ENCODE results near the gene CEP85L. TPM values are rescaled to one million over a fixed set of nuclear protein-coding genes. Genes with fewer than 3 reads are reported as not detected.

CEP85L gene
- total RNA-seq, 2 experiments from 2014 or later, result 9.6 to 12.0 TPM

DNA sequence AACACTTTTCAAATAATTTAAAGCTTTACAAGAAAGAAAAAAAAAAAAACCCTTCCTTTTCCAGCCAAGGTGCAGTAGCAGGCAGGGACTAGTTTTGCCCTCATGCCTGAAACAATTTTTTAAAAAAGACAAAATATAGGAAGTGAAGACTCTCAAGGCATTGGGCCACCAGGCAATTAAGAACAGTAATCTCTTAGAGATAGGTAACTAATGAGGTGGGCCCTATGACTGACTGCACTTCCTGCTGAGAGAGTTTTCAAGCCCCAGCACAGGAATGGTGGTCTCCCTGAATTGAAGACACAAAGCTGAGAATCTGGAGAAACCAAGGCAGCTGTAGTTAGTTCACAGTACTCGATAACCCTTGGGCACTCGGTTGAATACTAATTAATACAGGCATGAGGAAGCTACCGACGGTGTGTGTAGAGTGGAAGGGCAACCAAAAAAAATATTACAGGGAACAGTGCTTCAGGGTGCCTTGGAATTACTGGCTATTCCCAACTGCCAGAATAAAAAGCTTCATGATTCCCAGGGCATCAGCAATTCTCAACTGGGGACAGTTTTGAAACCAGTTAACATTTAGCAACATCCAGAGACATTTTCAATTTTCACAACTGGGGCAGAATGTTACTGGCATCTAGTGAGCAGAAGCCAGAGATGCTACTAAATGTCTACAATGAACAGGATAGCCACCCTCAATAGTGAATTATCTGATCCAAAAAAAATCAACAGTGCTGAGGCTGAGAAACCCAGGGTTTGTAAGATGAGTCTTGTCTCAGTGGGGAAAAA lies 139.3 kb downstream of the CEP85L start:
- Histone ChIP-seq H3K4me1 (ENCODE audit: insufficient read depth, low read length, poor library complexity, severe bottlenecking) (no peaks in the 10 kb centered on the region), H3K9me3 (ENCODE audit: low read length) (no peaks in the 10 kb centered on the region), H3K36me3 (ENCODE audit: insufficient read depth, low read length) (no peaks in the 10 kb centered on the region), H3K27ac (ENCODE audit: low read depth, low read length, poor library complexity, severe bottlenecking) (no peak overlapping the region), H3K4me2 (ENCODE audit: low read length) (no peak overlapping the region), H4K20me1 (ENCODE audit: insufficient read depth, low read length) (0 out of 2 replicates have a peak, but pooled peaks cover 3% of the 10 kb centered on the region), H3K79me2 (ENCODE audit: insufficient read depth, low read depth, low read length) (no peaks in the 10 kb centered on the region), H3K9me2 (ENCODE audit: insufficient read depth, low read length) (no peaks in the 10 kb centered on the region), H2AFZ (ENCODE audit: low read length) (no peak overlapping the region), H3K4me3 (ENCODE audit: low read depth, low read length, poor library complexity, severe bottlenecking) (no peak overlapping the region)
- BruUV-seq (replicated peaks), result no TSS peak
- TF ChIP-seq, protein P1, sequence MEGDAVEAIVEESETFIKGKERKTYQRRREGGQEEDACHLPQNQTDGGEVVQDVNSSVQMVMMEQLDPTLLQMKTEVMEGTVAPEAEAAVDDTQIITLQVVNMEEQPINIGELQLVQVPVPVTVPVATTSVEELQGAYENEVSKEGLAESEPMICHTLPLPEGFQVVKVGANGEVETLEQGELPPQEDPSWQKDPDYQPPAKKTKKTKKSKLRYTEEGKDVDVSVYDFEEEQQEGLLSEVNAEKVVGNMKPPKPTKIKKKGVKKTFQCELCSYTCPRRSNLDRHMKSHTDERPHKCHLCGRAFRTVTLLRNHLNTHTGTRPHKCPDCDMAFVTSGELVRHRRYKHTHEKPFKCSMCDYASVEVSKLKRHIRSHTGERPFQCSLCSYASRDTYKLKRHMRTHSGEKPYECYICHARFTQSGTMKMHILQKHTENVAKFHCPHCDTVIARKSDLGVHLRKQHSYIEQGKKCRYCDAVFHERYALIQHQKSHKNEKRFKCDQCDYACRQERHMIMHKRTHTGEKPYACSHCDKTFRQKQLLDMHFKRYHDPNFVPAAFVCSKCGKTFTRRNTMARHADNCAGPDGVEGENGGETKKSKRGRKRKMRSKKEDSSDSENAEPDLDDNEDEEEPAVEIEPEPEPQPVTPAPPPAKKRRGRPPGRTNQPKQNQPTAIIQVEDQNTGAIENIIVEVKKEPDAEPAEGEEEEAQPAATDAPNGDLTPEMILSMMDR (conservative IDR thresholded peaks at IDR 0.05; ENCODE audit: low read length), result no peak
- TF ChIP-seq EZH2phosphoT487 (IDR thresholded peaks at IDR 0.05; ENCODE audit: borderline replicate concordance, low read depth, low read length), result no peak
- intact Hi-C loops (cut with micrococcal nuclease; ENCODE audit: unreplicated experiment), result no loop called here
- DNase-seq (ENCODE audit: low spot score), result no peak
- CTCF ChIA-PET (ENCODE audit: unreplicated experiment), result no interaction called here
- POLR2A ChIA-PET, result interaction anchor here (0.6 to 1.0 kb wide), 8 partner anchors 21 to 254 kb away, joined by 3 to 7 read pairs (median 3); no protein-coding TSS in a partner anchor

DNA sequence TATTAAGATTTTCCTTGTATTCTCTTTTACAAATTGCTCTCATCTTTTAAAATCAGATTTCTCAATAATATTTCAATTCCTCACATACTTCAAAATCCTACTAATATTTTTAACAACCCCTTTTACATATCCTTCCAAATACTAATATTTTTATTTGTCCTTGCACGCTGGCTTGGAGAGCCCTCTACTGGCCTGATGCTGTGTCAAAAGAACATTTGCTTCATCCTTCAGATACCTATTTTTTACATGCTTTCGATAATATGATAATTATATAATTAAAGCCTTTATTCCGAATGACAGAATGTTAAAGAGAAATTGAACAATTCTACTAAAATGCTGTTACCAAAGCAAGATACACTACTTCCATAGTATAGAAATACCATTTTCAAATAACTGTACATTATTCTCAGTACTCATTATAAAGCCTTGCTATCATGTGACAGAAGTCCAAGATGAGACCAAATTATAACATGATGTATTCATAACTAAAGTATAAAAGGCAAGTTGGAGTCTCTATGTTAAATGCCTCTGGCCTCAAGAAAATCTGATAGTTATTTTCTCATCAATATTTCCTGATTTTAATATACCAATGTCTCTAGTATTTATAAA lies 142.3 kb downstream of the CEP85L start:
- intact Hi-C loops (cut with micrococcal nuclease; ENCODE audit: unreplicated experiment), result loop anchor here (5.0 kb wide), 1 partner anchor 222 kb away; no protein-coding TSS in a partner anchor
- no peaks in the 10 kb centered on the region for H3K4me1 ChIP-seq (ENCODE audit: insufficient read depth, low read length, poor library complexity, severe bottlenecking)
- DNase-seq (ENCODE audit: low spot score), result peak; percentile 11
- no peaks in the 10 kb centered on the region for H3K36me3 ChIP-seq (ENCODE audit: insufficient read depth, low read length)
- H3K79me2 ChIP-seq (ENCODE audit: insufficient read depth, low read depth, low read length), result no peaks in the 10 kb centered on the region
- no peak overlapping the region for H2AFZ ChIP-seq (ENCODE audit: low read length)
- no peak overlapping the region for H3K4me2 ChIP-seq (ENCODE audit: low read length)
- no peaks in the 10 kb centered on the region for H3K9me3 ChIP-seq (ENCODE audit: low read length)
- H3K27ac ChIP-seq (ENCODE audit: low read depth, low read length, poor library complexity, severe bottlenecking), result no peak overlapping the region
- no peak for TF ChIP-seq EZH2phosphoT487 (IDR thresholded peaks at IDR 0.05; ENCODE audit: borderline replicate concordance, low read depth, low read length)
- TF ChIP-seq, protein P1 (conservative IDR thresholded peaks at IDR 0.05; ENCODE audit: low read length), result peak; percentile 92
- BruUV-seq (replicated peaks), result no TSS peak
- no peak overlapping the region for H3K4me3 ChIP-seq (ENCODE audit: low read depth, low read length, poor library complexity, severe bottlenecking)
- ChIA-PET CTCF (ENCODE audit: unreplicated experiment) (no interaction called here), POLR2A (no interaction called here)
- no peaks in the 10 kb centered on the region for H3K9me2 ChIP-seq (ENCODE audit: insufficient read depth, low read length)
- H4K20me1 ChIP-seq (ENCODE audit: insufficient read depth, low read length), result 0 out of 2 replicates have a peak, but pooled peaks cover 6% of the 10 kb centered on the region

DNA sequence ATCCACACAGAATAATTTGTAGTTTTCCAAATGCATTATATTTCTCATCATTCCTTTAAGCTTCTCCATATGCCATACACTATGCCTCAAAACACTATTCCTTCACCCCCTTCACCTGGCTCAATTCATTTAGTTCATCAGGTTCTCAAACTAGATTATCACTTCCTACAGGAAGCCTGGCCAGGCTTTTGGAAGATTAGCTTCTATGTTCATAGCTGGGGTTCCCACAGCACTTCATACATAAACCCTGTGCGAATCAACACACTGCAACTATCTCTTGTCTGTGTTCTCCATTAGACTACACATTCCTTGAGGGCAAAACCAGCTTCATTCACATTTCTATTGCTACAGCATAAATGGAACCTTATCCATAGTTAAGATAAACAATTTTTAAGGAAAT lies 143.8 kb downstream of the CEP85L start:
- Histone ChIP-seq H3K4me2 (ENCODE audit: low read length) (no peak overlapping the region), H3K79me2 (ENCODE audit: insufficient read depth, low read depth, low read length) (no peaks in the 10 kb centered on the region), H2AFZ (ENCODE audit: low read length) (no peak overlapping the region), H3K4me3 (ENCODE audit: low read depth, low read length, poor library complexity, severe bottlenecking) (no peak overlapping the region), H3K9me2 (ENCODE audit: insufficient read depth, low read length) (no peaks in the 10 kb centered on the region), H3K27ac (ENCODE audit: low read depth, low read length, poor library complexity, severe bottlenecking) (no peak overlapping the region), H3K4me1 (ENCODE audit: insufficient read depth, low read length, poor library complexity, severe bottlenecking) (no peaks in the 10 kb centered on the region), H3K36me3 (ENCODE audit: insufficient read depth, low read length) (no peaks in the 10 kb centered on the region), H4K20me1 (ENCODE audit: insufficient read depth, low read length) (0 out of 2 replicates have a peak, but pooled peaks cover 6% of the 10 kb centered on the region), H3K9me3 (ENCODE audit: low read length) (no peaks in the 10 kb centered on the region)
- no peak for DNase-seq (ENCODE audit: low spot score)
- POLR2A ChIA-PET, result no interaction called here
- intact Hi-C loops (cut with micrococcal nuclease; ENCODE audit: unreplicated experiment), result loop anchor here (5.0 kb wide), 1 partner anchor 220 kb away; no protein-coding TSS in a partner anchor
- no peak for TF ChIP-seq EZH2phosphoT487 (IDR thresholded peaks at IDR 0.05; ENCODE audit: borderline replicate concordance, low read depth, low read length)
- TF ChIP-seq, protein P1 (conservative IDR thresholded peaks at IDR 0.05; ENCODE audit: low read length), result no peak
- CTCF ChIA-PET (ENCODE audit: unreplicated experiment), result no interaction called here
- BruUV-seq (replicated peaks), result no TSS peak

All from OCI-LY7 (cell line).